IPS-15b (cell line): ENCODE results near the gene PAN2.
"Not testable (repeated sequence)": the region's sequence is repeated elsewhere in the genome, so short reads cannot be mapped to it uniquely, and the experiment has no call there.

Source experiments
- H3K27me3 ChIP-seq: one replicate; pipeline ENCODE4 v1.6.1; 2013; ENCODE audit warnings: low read length; ENCODE audit not compliant: control insufficient read depth, insufficient read depth
- H3K36me3 ChIP-seq: one replicate; pipeline ENCODE4 v1.6.1; 2013; ENCODE audit warnings: low read length; ENCODE audit not compliant: control insufficient read depth, insufficient read depth
- H3K4me1 ChIP-seq: one replicate; pipeline ENCODE4 v1.6.1; 2013; ENCODE audit warnings: mild to moderate bottlenecking, low read length; ENCODE audit not compliant: control insufficient read depth, insufficient read depth
- H3K4me3 ChIP-seq: one replicate; pipeline ENCODE4 v1.5.1; 2013; ENCODE audit warnings: low read depth, low read length
- H3K9ac ChIP-seq: one replicate; pipeline ENCODE4 v1.6.1; 2013; ENCODE audit warnings: low read depth, mild to moderate bottlenecking, low read length
- H3K9me3 ChIP-seq: one replicate; pipeline ENCODE4 v1.6.1; 2013; ENCODE audit warnings: mild to moderate bottlenecking, low read length; ENCODE audit not compliant: control insufficient read depth, insufficient read depth

PAN2 gene

GRCh38 chr12:56361487-56362129 is 27.8 kb upstream of the PAN2 start:
- Histone ChIP-seq H3K27me3 (no peaks in the 10 kb centered on the region), H3K4me1 (peaks cover 11% of the 10 kb centered on the region), H3K36me3 (no peaks in the 10 kb centered on the region), H3K9ac (no peak overlapping the region), H3K4me3 (no peak overlapping the region), H3K9me3 (no peaks in the 10 kb centered on the region)

GRCh38 chr12:56359851-56360767 is 26.3 kb upstream of the PAN2 start, which contains the start of gene STAT2:
Gene STAT2 (minus strand): TSS chr12:56360107. CDS start chr12:56356571, 3,536 bp downstream.
- Histone ChIP-seq H3K4me3 (peak within 1 kb of the TSS; percentile 67), H3K9me3 (no peaks in the 10 kb centered on the region), H3K36me3 (peaks cover 14% of the 10 kb centered on the region), H3K9ac (peak within 1 kb of the TSS; percentile 79), H3K4me1 (peaks cover 11% of the 10 kb centered on the region), H3K27me3 (no peaks in the 10 kb centered on the region)

GRCh38 chr12:56358836-56359532 is 25.2 kb upstream of the PAN2 start:
- Histone ChIP-seq H3K4me3 (peak overlapping the region; percentile 65), H3K9me3 (no peaks in the 10 kb centered on the region), H3K36me3 (peaks cover 25% of the 10 kb centered on the region), H3K9ac (peak overlapping the region; percentile 29), H3K27me3 (no peaks in the 10 kb centered on the region), H3K4me1 (peaks cover 11% of the 10 kb centered on the region)

GRCh38 chr12:56351325-56351724 is 17.5 kb upstream of the PAN2 start:
- peaks cover 54% of the 10 kb centered on the region for H3K36me3 ChIP-seq

GRCh38 chr12:56350662-56351061 is 16.9 kb upstream of the PAN2 start:
- Histone ChIP-seq H3K4me1 (no peaks in the 10 kb centered on the region), H3K27me3 (no peaks in the 10 kb centered on the region), H3K9me3 (no peaks in the 10 kb centered on the region), H3K36me3 (peaks cover 54% of the 10 kb centered on the region), H3K9ac (no peak overlapping the region), H3K4me3 (no peak overlapping the region)

More at GRCh38 chr12:56351325-56351724, 17.5 kb upstream of the PAN2 start:
- H3K4me1 ChIP-seq: no peaks in the 10 kb centered on the region
- no peaks in the 10 kb centered on the region for H3K27me3 ChIP-seq
- H3K4me3 ChIP-seq: no peak overlapping the region
- no peak overlapping the region for H3K9ac ChIP-seq
- no peaks in the 10 kb centered on the region for H3K9me3 ChIP-seq

- H3K27me3 ChIP-seq: no peaks in the 10 kb centered on the region
- peaks cover 37% of the 10 kb centered on the region for H3K36me3 ChIP-seq
- H3K9ac ChIP-seq: no peak overlapping the region
- H3K4me3 ChIP-seq: no peak overlapping the region
- H3K9me3 ChIP-seq: no peaks in the 10 kb centered on the region
- H3K4me1 ChIP-seq: no peaks in the 10 kb centered on the region
Measured at GRCh38 chr12:56348776-56349175, 15.0 kb upstream of the PAN2 start.

- peaks cover 51% of the 10 kb centered on the region for H3K36me3 ChIP-seq
- not testable (repeated sequence) for H3K27me3 ChIP-seq, H3K9ac ChIP-seq, H3K4me1 ChIP-seq, H3K9me3 ChIP-seq, H3K4me3 ChIP-seq
Measured at GRCh38 chr12:56347255-56347654, 13.5 kb upstream of the PAN2 start.

- no peak overlapping the region for H3K9ac ChIP-seq
- H3K9me3 ChIP-seq: no peaks in the 10 kb centered on the region
- no peaks in the 10 kb centered on the region for H3K27me3 ChIP-seq
- H3K4me1 ChIP-seq: no peaks in the 10 kb centered on the region
- H3K4me3 ChIP-seq: no peak overlapping the region
- H3K36me3 ChIP-seq: peaks cover 51% of the 10 kb centered on the region
Measured at GRCh38 chr12:56346675-56347074, 12.9 kb upstream of the PAN2 start.

GRCh38 chr12:56342290-56342689 is 8.5 kb upstream of the PAN2 start:
- not testable (repeated sequence) for H3K9ac ChIP-seq, H3K9me3 ChIP-seq, H3K4me3 ChIP-seq, H3K27me3 ChIP-seq
- H3K36me3 ChIP-seq: peaks cover 24% of the 10 kb centered on the region
- H3K4me1 ChIP-seq: peaks cover 16% of the 10 kb centered on the region

- no peak overlapping the region for H3K9ac ChIP-seq
- H3K27me3 ChIP-seq: no peaks in the 10 kb centered on the region
- peaks cover 24% of the 10 kb centered on the region for H3K36me3 ChIP-seq
- H3K9me3 ChIP-seq: no peaks in the 10 kb centered on the region
- no peak overlapping the region for H3K4me3 ChIP-seq
- H3K4me1 ChIP-seq: peaks cover 19% of the 10 kb centered on the region
Measured at GRCh38 chr12:56341616-56342015, 7.8 kb upstream of the PAN2 start.

- Histone ChIP-seq H3K4me1 (peaks cover 21% of the 10 kb centered on the region), H3K9ac (no peak overlapping the region), H3K4me3 (peak overlapping the region; percentile 49), H3K36me3 (peaks cover 14% of the 10 kb centered on the region), H3K27me3 (no peaks in the 10 kb centered on the region), H3K9me3 (no peaks in the 10 kb centered on the region)
Measured at GRCh38 chr12:56339158-56339422, 5.3 kb upstream of the PAN2 start.
